Uterus (tissue), 4 donors: ENCODE results near the gene SPATS2L. TPM values are rescaled to one million over a fixed set of nuclear protein-coding genes. Genes with fewer than 3 reads are reported as not detected.

Experiments
- DNase-seq, 2 donors: peaks; one replicate each; pipeline ENCODE4 v3.0.0-alpha.2; 2019 to 2020
- H3K27ac ChIP-seq, 2 donors: fragments of 200-600 bp; sonication (generic); 1 replicate in 1 of 2; 2 replicates in 1 of 2; pipeline ENCODE4 v1.5.1; 2016 to 2018
- H3K27me3 ChIP-seq, 2 donors: fragments of 200-600 bp; sonication (generic); one replicate each; pipeline ENCODE4 v1.5.1; 2018 to 2019; ENCODE audit warnings: control low read depth in 1 of 2
- H3K36me3 ChIP-seq, 2 donors: fragments of 200-600 bp; sonication (generic); one replicate each; pipeline ENCODE4 v1.5.1; 2019; ENCODE audit warnings: control low read depth in 1 of 2
- H3K4me1 ChIP-seq, 2 donors: fragments of 200-600 bp; sonication (generic); one replicate each; pipeline ENCODE4 v1.5.1; 2018 to 2019; ENCODE audit warnings: control low read depth in 1 of 2
- H3K4me3 ChIP-seq, 2 donors: fragments of 200-600 bp; sonication (generic); 1 replicate in 1 of 2; 2 replicates in 1 of 2; pipeline ENCODE4 v1.5.1; 2018 to 2019; ENCODE audit warnings: mild to moderate bottlenecking in 1 of 2
- H3K9me3 ChIP-seq, 2 donors: fragments of 200-600 bp; sonication (generic); one replicate each; pipeline ENCODE4 v1.5.1; 2019; ENCODE audit warnings: control low read depth in 1 of 2
- CTCF ChIP-seq, 4 experiments: fragments of 200-600 bp in 2 of 4; fragments of 450-650 bp in 2 of 4; sonication (generic) in 2 of 4; IDR thresholded peaks; one replicate each; pipeline ENCODE4 v1.5.1; 2016 to 2019; ENCODE audit warnings: antibody characterized with exemption in 4 of 4, mild to moderate bottlenecking in 2 of 4, moderate library complexity in 1 of 4
- POLR2A ChIP-seq, 2 donors: fragments of 450-650 bp; IDR thresholded peaks; one replicate each; pipeline ENCODE4 v1.6.1; 2016; ENCODE audit warnings: antibody characterized with exemption in 2 of 2, mild to moderate bottlenecking in 1 of 2, moderate library complexity in 1 of 2
- intact Hi-C: fragments of 100-400 bp; cut with DNase I; formaldehyde crosslinking; loops from one replicate; pipeline ENCODE4 v1.15.1; 2023; ENCODE audit warnings: low total_unique reads
- total RNA-seq, 4 donors: library from RNA; depleted of rRNA in 3 of 4; stranded (reverse); fragments of >200 nt in 3 of 4; gene quantifications; one replicate each; pipeline versions ENCODE4 v1.1.0 to v1.2.4, GENCODE V29; 2014 to 2023
- donor health status: DM: yes; HTN: yes; CAD: no.

Gene SPATS2L
- total RNA-seq, 4 donors from 2014 or later: 20.6 to 99.3 (median 73.1) TPM

- Histone ChIP-seq H3K36me3 (no peaks in the 10 kb centered on the region), H3K4me3 (no peak overlapping the region), H3K9me3 (no peaks in the 10 kb centered on the region), H3K27ac (no peak overlapping the region), H3K27me3 (no peaks in the 10 kb centered on the region), H3K4me1 (no peaks in the 10 kb centered on the region)
- TF ChIP-seq POLR2A (IDR thresholded peaks at IDR 0.05): no peak
- DNase-seq: no peak
- intact Hi-C loops: no loop called here
Observed at GRCh38 chr2:200329384-200329783, 22.9 kb downstream of the SPATS2L start.

- no peaks in the 10 kb centered on the region for H3K4me1 ChIP-seq
- intact Hi-C loops: no loop called here
- H3K9me3 ChIP-seq: no peaks in the 10 kb centered on the region
- no peak for DNase-seq
- H3K36me3 ChIP-seq: no peaks in the 10 kb centered on the region
- TF ChIP-seq CTCF (IDR thresholded peaks at IDR 0.05) (no peak), POLR2A (IDR thresholded peaks at IDR 0.05) (no peak)
- no peaks in the 10 kb centered on the region for H3K27me3 ChIP-seq
- no peak overlapping the region for H3K27ac ChIP-seq
- H3K4me3 ChIP-seq: no peak overlapping the region
Observed at GRCh38 chr2:200329798-200330197, 23.3 kb downstream of the SPATS2L start.

GRCh38 chr2:200330351-200331060 lies 24.0 kb downstream of the SPATS2L start:
- intact Hi-C loops: no loop called here
- H3K4me3 ChIP-seq: no peak overlapping the region
- H3K27ac ChIP-seq: no peak overlapping the region
- no peaks in the 10 kb centered on the region for H3K9me3 ChIP-seq
- no peaks in the 10 kb centered on the region for H3K36me3 ChIP-seq
- no peak for TF ChIP-seq POLR2A (IDR thresholded peaks at IDR 0.05)
- H3K27me3 ChIP-seq: no peaks in the 10 kb centered on the region
- DNase-seq: no peak
- H3K4me1 ChIP-seq: no peaks in the 10 kb centered on the region

- H3K27ac ChIP-seq: no peak overlapping the region
- no peaks in the 10 kb centered on the region for H3K36me3 ChIP-seq
- no peaks in the 10 kb centered on the region for H3K27me3 ChIP-seq
- no peaks in the 10 kb centered on the region for H3K9me3 ChIP-seq
- no peak for TF ChIP-seq POLR2A (IDR thresholded peaks at IDR 0.05)
- H3K4me1 ChIP-seq: no peaks in the 10 kb centered on the region
- no peak overlapping the region for H3K4me3 ChIP-seq
- no peak for DNase-seq
- intact Hi-C loops: no loop called here
Observed at GRCh38 chr2:200331061-200331400, 24.5 kb downstream of the SPATS2L start.

- peaks cover 0 to 4% of the 10 kb centered on the region in 2 donors for H3K4me1 ChIP-seq
- H3K36me3 ChIP-seq: no peaks in the 10 kb centered on the region
Observed at GRCh38 chr2:200335657-200336056, 29.2 kb downstream of the SPATS2L start.

GRCh38 chr2:200336980-200337615 lies 30.6 kb downstream of the SPATS2L start:
- intact Hi-C loops: no loop called here
- H3K4me1 ChIP-seq: peaks cover 0 to 4% of the 10 kb centered on the region in 2 donors
- DNase-seq: no peak
- no peaks in the 10 kb centered on the region for H3K36me3 ChIP-seq
- no peak for TF ChIP-seq CTCF (IDR thresholded peaks at IDR 0.05)
- H3K4me3 ChIP-seq: no peak overlapping the region
- H3K9me3 ChIP-seq: no peaks in the 10 kb centered on the region
- no peaks in the 10 kb centered on the region for H3K27me3 ChIP-seq
- H3K27ac ChIP-seq: no peak overlapping the region

More at GRCh38 chr2:200335657-200336056, 29.2 kb downstream of the SPATS2L start:
- TF ChIP-seq POLR2A (IDR thresholded peaks at IDR 0.05): no peak
- no peak for TF ChIP-seq CTCF (IDR thresholded peaks at IDR 0.05)
- intact Hi-C loops: no loop called here
- H3K27me3 ChIP-seq: no peaks in the 10 kb centered on the region
- no peak overlapping the region for H3K27ac ChIP-seq
- no peak for DNase-seq
- H3K9me3 ChIP-seq: no peaks in the 10 kb centered on the region
- H3K4me3 ChIP-seq: no peak overlapping the region
